ENCODE measurements around the gene MET.
"Not testable (repeated sequence)": the region's sequence is repeated elsewhere in the genome, so short reads cannot be mapped to it uniquely, and the experiment has no call there.

Gene MET

GRCh38 chr7:116671681-116672595 is at the start of gene MET:
TSS of gene MET (plus strand) at chr7:116672196. CDS start at chr7:116699085, 26,889 bp downstream.
- no peak for DNase-seq

GRCh38 chr7:116626886-116627285 is 45.1 kb upstream of the MET start:
- no peak for DNase-seq

GRCh38 chr7:116629051-116629463 is 42.9 kb upstream of the MET start:
- DNase-seq, result no peak

GRCh38 chr7:116630357-116630756 is 41.6 kb upstream of the MET start:
- no peak for DNase-seq

GRCh38 chr7:116630932-116631671 is 40.9 kb upstream of the MET start:
- DNase-seq, result no peak

- no peak for DNase-seq
Observed at GRCh38 chr7:116631676-116632075, 40.3 kb upstream of the MET start.

GRCh38 chr7:116632384-116632783 is 39.6 kb upstream of the MET start:
- no peak for DNase-seq

- no peak for DNase-seq
Observed at GRCh38 chr7:116633131-116633988, 38.6 kb upstream of the MET start.

- DNase-seq, result no peak
Observed at GRCh38 chr7:116636997-116637396, 35.0 kb upstream of the MET start.

GRCh38 chr7:116638592-116638991 is 33.4 kb upstream of the MET start:
- DNase-seq, result not testable (repeated sequence)

GRCh38 chr7:116641551-116642153 is 30.3 kb upstream of the MET start:
- no peak for DNase-seq

- not testable (repeated sequence) for DNase-seq
Observed at GRCh38 chr7:116643148-116643547, 28.8 kb upstream of the MET start.

- DNase-seq, result no peak
Observed at GRCh38 chr7:116644628-116645027, 27.4 kb upstream of the MET start.

- no peak for DNase-seq
Observed at GRCh38 chr7:116647290-116647689, 24.7 kb upstream of the MET start.

- DNase-seq, result no peak
Observed at GRCh38 chr7:116647861-116648260, 24.1 kb upstream of the MET start.

GRCh38 chr7:116650436-116650835 is 21.6 kb upstream of the MET start:
- no peak for DNase-seq

- no peak for DNase-seq
Observed at GRCh38 chr7:116652793-116653192, 19.2 kb upstream of the MET start.

- no peak for DNase-seq
Observed at GRCh38 chr7:116653204-116653603, 18.8 kb upstream of the MET start.

- DNase-seq, result no peak
Observed at GRCh38 chr7:116653646-116654045, 18.4 kb upstream of the MET start.

GRCh38 chr7:116659248-116659647 is 12.7 kb upstream of the MET start:
- not testable (repeated sequence) for DNase-seq

GRCh38 chr7:116661865-116662264 is 10.1 kb upstream of the MET start:
- no peak for DNase-seq

GRCh38 chr7:116663744-116664143 is 8.3 kb upstream of the MET start:
- DNase-seq, result no peak
